Measurements from ENCODE around the gene TTC23. TPM values are rescaled to one million over a fixed set of nuclear protein-coding genes. Genes with fewer than 3 reads are reported as not detected.

Gene TTC23
- polyA plus RNA-seq, 2 of the 4 experiments (the other 2 are of a cell fraction), result 7.0 to 16.5 TPM

- POLR2A ChIA-PET, result no interaction called here
- DNase-seq (ENCODE audit: low read depth in 1 of 2, low spot score in 1 of 2) (no peak), ATAC-seq (no peak), FAIRE-seq (no peak)
- CTCF ChIA-PET, result interaction anchor here (1.1 to 17.7 kb wide), 12 partner anchors 8 to 579 kb away, joined by 3 to 372 read pairs (median 8); partner anchors contain the start of gene SYNM
- WGBS (ENCODE audit: missing lambda C conversion rate), result 61% methylated on average over 14 of the region's 14 CpGs
- Histone ChIP-seq H3K4me3 (no peak overlapping the region), H3K4me2 (no peak overlapping the region), H3K27ac (peak overlapping the region in 1 of 2 experiments; percentile 15; a peak in 1 of 6 replicates), H3K9me3 (no peaks in the 10 kb centered on the region), H3K4me1 (no peaks in the 10 kb centered on the region)
- TF ChIP-seq EHF (CRISPR knock-in tag; IDR thresholded peaks at IDR 0.05), result no peak
Measured at GRCh38 chr15:99097441-99098410, 151.7 kb downstream of the TTC23 start.

- ChIA-PET CTCF (interaction anchor here (1.1 to 15.0 kb wide), 5 partner anchors 7 to 318 kb away, joined by 3 to 372 read pairs (median 12); partner anchors contain the start of gene SYNM), POLR2A (no interaction called here)
- Histone ChIP-seq H3K9me3 (no peaks in the 10 kb centered on the region), H3K4me1 (no peaks in the 10 kb centered on the region), H3K4me2 (no peak overlapping the region), H3K27ac (peak overlapping the region in 1 of 2 experiments; percentile 15; a peak in 1 of 6 replicates), H3K4me3 (no peak overlapping the region)
- FAIRE-seq (no peak), DNase-seq (ENCODE audit: low read depth in 1 of 2, low spot score in 1 of 2) (no peak), ATAC-seq (no peak)
- no peak for TF ChIP-seq ZNF302 (CRISPR knock-in tag; IDR thresholded peaks at IDR 0.05)
- TF ChIP-seq FOSL2 (IDR thresholded peaks at IDR 0.05), result no peak
- no peak for TF ChIP-seq FOSL2 (CRISPR knock-in tag; IDR thresholded peaks at IDR 0.05)
- WGBS (ENCODE audit: missing lambda C conversion rate), result 71% methylated on average over 11 of the region's 11 CpGs
Measured at GRCh38 chr15:99096894-99097426, 152.4 kb downstream of the TTC23 start.

GRCh38 chr15:99096173-99096893 is 153.0 kb downstream of the TTC23 start:
- WGBS (ENCODE audit: missing lambda C conversion rate), result 90% methylated on average over 11 of the region's 11 CpGs
- no peak for TF ChIP-seq EHMT2 (IDR thresholded peaks at IDR 0.05; ENCODE audit: low read depth)
- no peak for TF ChIP-seq NR3C1 (IDR thresholded peaks at IDR 0.05)
- no peak for TF ChIP-seq EP300 (IDR thresholded peaks at IDR 0.05)
- TF ChIP-seq USF2 (IDR thresholded peaks at IDR 0.05), result no peak
- no peak for TF ChIP-seq CBX8 (IDR thresholded peaks at IDR 0.05)
- no peak for TF ChIP-seq CHD4 (IDR thresholded peaks at IDR 0.05; ENCODE audit: borderline replicate concordance)
- TF ChIP-seq FOSB (CRISPR knock-in tag; IDR thresholded peaks at IDR 0.05), result no peak
- ChIA-PET POLR2A (no interaction called here), CTCF (interaction anchor here (1.1 to 15.0 kb wide), 4 partner anchors 6 to 317 kb away, joined by 3 to 372 read pairs (median 46); partner anchors contain the start of gene SYNM)
- no peak for ATAC-seq
- H3K4me1 ChIP-seq, result no peaks in the 10 kb centered on the region
- H3K27ac ChIP-seq, result no peak overlapping the region; a peak in 1 of 6 replicates
- no peaks in the 10 kb centered on the region for H3K9me3 ChIP-seq
- H3K4me2 ChIP-seq, result no peak overlapping the region
- DNase-seq (ENCODE audit: low read depth in 1 of 2, low spot score in 1 of 2), result no peak
- no peak for FAIRE-seq
- H3K4me3 ChIP-seq, result no peak overlapping the region

- no peak for ATAC-seq
- ChIA-PET CTCF (interaction anchor here (1.1 to 15.0 kb wide), 3 partner anchors 10 to 317 kb away, joined by 3 to 372 read pairs (median 12); partner anchors contain the start of gene SYNM), POLR2A (no interaction called here)
- no peak overlapping the region for H3K4me2 ChIP-seq
- no peak for FAIRE-seq
- no peak for TF ChIP-seq HDAC2 (IDR thresholded peaks at IDR 0.05)
- TF ChIP-seq JUN (IDR thresholded peaks at IDR 0.05), result no peak
- TF ChIP-seq RNF2 (IDR thresholded peaks at IDR 0.05; ENCODE audit: borderline replicate concordance, low read depth), result no peak
- no peak overlapping the region for H3K27ac ChIP-seq
- H3K4me3 ChIP-seq, result no peak overlapping the region
- no peak for DNase-seq (ENCODE audit: low read depth in 1 of 2, low spot score in 1 of 2)
- H3K4me1 ChIP-seq, result no peaks in the 10 kb centered on the region
- no peaks in the 10 kb centered on the region for H3K9me3 ChIP-seq
- WGBS (ENCODE audit: missing lambda C conversion rate), result 62% methylated on average over 3 of the region's 3 CpGs
Measured at GRCh38 chr15:99095626-99096025, 153.8 kb downstream of the TTC23 start.

Data from A549 (cell line).